Peyer's patch (tissue), 4 donors: Measurements from ENCODE around the gene EHD1.

Experiments used
- CTCF ChIP-seq, 6 experiments: fragments of 450-650 bp in 4 of 6; fragments of 200-600 bp in 2 of 6; sonication (generic) in 1 of 6; IDR thresholded peaks; one replicate each; pipeline ENCODE4 v1.5.1; 2017 to 2019; ENCODE audit warnings: antibody characterized with exemption in 6 of 6, mild to moderate bottlenecking in 3 of 6, moderate library complexity in 1 of 6
- POLR2A ChIP-seq, 2 donors: fragments of 450-650 bp; IDR thresholded peaks; one replicate each; pipeline ENCODE4 v1.5.1; 2017; ENCODE audit warnings: antibody characterized with exemption in 2 of 2, mild to moderate bottlenecking in 2 of 2, moderate library complexity in 2 of 2

- TF ChIP-seq CTCF (IDR thresholded peaks at IDR 0.05): no peak
- no peak for TF ChIP-seq POLR2A (IDR thresholded peaks at IDR 0.05)
Observed at GRCh38 chr11:64810891-64811272, 67.5 kb downstream of the EHD1 start.
